Measurements from ENCODE around the gene HES5. TPM values are rescaled to one million over a fixed set of nuclear protein-coding genes. Genes with fewer than 3 reads are reported as not detected.

HES5 gene
- polyA plus RNA-seq, 2 of the 4 experiments (the other 2 are of a cell fraction): not detected

GRCh38 chr1:2534687-2535441 lies 4.8 kb upstream of the HES5 start:
- WGBS (ENCODE audit: missing lambda C conversion rate): 12% methylated on average over 6 of the region's 18 CpGs

GRCh38 chr1:2534315-2534686 lies 4.2 kb upstream of the HES5 start:
- no peak for DNase-seq (ENCODE audit: low read depth in 1 of 2, low spot score in 1 of 2)
- ChIA-PET CTCF (interaction anchor here (1.3 to 6.1 kb wide), 4 partner anchors 13 to 120 kb away, joined by 3 to 36 read pairs (median 5); no protein-coding TSS in a partner anchor), POLR2A (no interaction called here)
- peak overlapping the region; percentile 69 to 85 for H3K27ac ChIP-seq
- TF ChIP-seq MAFK (IDR thresholded peaks at IDR 0.05; ENCODE audit: partially characterized antibody) (no peak), PHF8 (IDR thresholded peaks at IDR 0.05; ENCODE audit: borderline replicate concordance, low read depth) (no peak), TP53 (CRISPR knock-in tag; IDR thresholded peaks at IDR 0.05) (no peak), ZC3H11A (IDR thresholded peaks at IDR 0.05) (no peak), KDM5A (IDR thresholded peaks at IDR 0.05) (no peak)
- peak overlapping the region; percentile 66 for H3K4me2 ChIP-seq
- 53% methylated on average over 3 of the region's 7 CpGs for WGBS (ENCODE audit: missing lambda C conversion rate)
- no peak for ATAC-seq
- H3K4me1 ChIP-seq: peaks cover 28% of the 10 kb centered on the region
- no peaks in the 10 kb centered on the region for H3K9me3 ChIP-seq
- no peak for FAIRE-seq
- no peak overlapping the region for H3K4me3 ChIP-seq

More at GRCh38 chr1:2534687-2535441, 4.8 kb upstream of the HES5 start:
- ATAC-seq (peak; percentile 64 to 68; a peak in 5 of 6 replicates), FAIRE-seq (no peak), DNase-seq (ENCODE audit: low read depth in 1 of 2, low spot score in 1 of 2) (no peak)
- ChIA-PET CTCF (interaction anchor here (1.3 to 6.1 kb wide), 7 partner anchors 8 to 120 kb away, joined by 3 to 36 read pairs (median 4); partner anchors contain the start of gene PANK4), POLR2A (no interaction called here)
- TF ChIP-seq ZFP36 (IDR thresholded peaks at IDR 0.05; ENCODE audit: borderline replicate concordance, partially characterized antibody): no peak
- TF ChIP-seq, protein P1, sequence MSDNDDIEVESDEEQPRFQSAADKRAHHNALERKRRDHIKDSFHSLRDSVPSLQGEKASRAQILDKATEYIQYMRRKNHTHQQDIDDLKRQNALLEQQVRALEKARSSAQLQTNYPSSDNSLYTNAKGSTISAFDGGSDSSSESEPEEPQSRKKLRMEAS (IDR thresholded peaks at IDR 0.05): 0 out of 2 replicates have a peak, but pooled peaks have one; percentile 11
- no peak for TF ChIP-seq HOXA7 (CRISPR knock-in tag; IDR thresholded peaks at IDR 0.05)
- TF ChIP-seq FOSL2 (IDR thresholded peaks at IDR 0.05): no peak
- 0 out of 2 replicates have a peak, but pooled peaks have one; percentile 28 for TF ChIP-seq FOSL2 (CRISPR knock-in tag; IDR thresholded peaks at IDR 0.05)
- TF ChIP-seq HES2 (IDR thresholded peaks at IDR 0.05): no peak
- no peak for TF ChIP-seq CHD2 (IDR thresholded peaks at IDR 0.05; ENCODE audit: low read length, partially characterized antibody)
- peak overlapping the region; percentile 66 for H3K4me2 ChIP-seq
- H3K4me3 ChIP-seq: no peak overlapping the region
- no peaks in the 10 kb centered on the region for H3K9me3 ChIP-seq
- peak overlapping the region; percentile 69 to 85 for H3K27ac ChIP-seq
- peaks cover 28% of the 10 kb centered on the region for H3K4me1 ChIP-seq

- FAIRE-seq: no peak
- H3K4me1 ChIP-seq: peaks cover 28% of the 10 kb centered on the region
Observed at GRCh38 chr1:2533365-2533764, 3.3 kb upstream of the HES5 start.

More at GRCh38 chr1:2533365-2533764, 3.3 kb upstream of the HES5 start:
- no peak for DNase-seq (ENCODE audit: low read depth in 1 of 2, low spot score in 1 of 2)
- H3K4me3 ChIP-seq: no peak overlapping the region
- ATAC-seq: no peak
- WGBS (ENCODE audit: missing lambda C conversion rate): 81% methylated on average over 3 of the region's 11 CpGs
- ChIA-PET POLR2A (no interaction called here), CTCF (interaction anchor here (1.3 to 6.1 kb wide), 3 partner anchors 14 to 119 kb away, joined by 4 to 36 read pairs (median 4); no protein-coding TSS in a partner anchor)
- H3K27ac ChIP-seq: peak overlapping the region; percentile 69 to 85; a peak in 4 of 6 replicates
- H3K9me3 ChIP-seq: no peaks in the 10 kb centered on the region
- H3K4me2 ChIP-seq: no peak overlapping the region
- TF ChIP-seq ZFP36 (IDR thresholded peaks at IDR 0.05; ENCODE audit: borderline replicate concordance, partially characterized antibody) (no peak), CTCF (IDR thresholded peaks at IDR 0.05) (no peak), RARB (CRISPR knock-in tag; IDR thresholded peaks at IDR 0.05) (no peak), KDM5A (IDR thresholded peaks at IDR 0.05) (no peak), HOXB13 (CRISPR knock-in tag; IDR thresholded peaks at IDR 0.05; ENCODE audit: low read depth) (no peak), ZNF302 (CRISPR knock-in tag; IDR thresholded peaks at IDR 0.05) (no peak), FOSL2 (IDR thresholded peaks at IDR 0.05) (no peak), FOSL2 (CRISPR knock-in tag; IDR thresholded peaks at IDR 0.05) (no peak), SREBF2 (IDR thresholded peaks at IDR 0.05) (no peak), KDM1A (IDR thresholded peaks at IDR 0.05; ENCODE audit: low read depth) (no peak)
